ENCODE data around the gene CNPPD1. TPM values are rescaled to one million over a fixed set of nuclear protein-coding genes. Genes with fewer than 3 reads are reported as not detected.

The CNPPD1 gene
- total RNA-seq, 1 experiment from 2014 or later, result 40.6 TPM

DNA sequence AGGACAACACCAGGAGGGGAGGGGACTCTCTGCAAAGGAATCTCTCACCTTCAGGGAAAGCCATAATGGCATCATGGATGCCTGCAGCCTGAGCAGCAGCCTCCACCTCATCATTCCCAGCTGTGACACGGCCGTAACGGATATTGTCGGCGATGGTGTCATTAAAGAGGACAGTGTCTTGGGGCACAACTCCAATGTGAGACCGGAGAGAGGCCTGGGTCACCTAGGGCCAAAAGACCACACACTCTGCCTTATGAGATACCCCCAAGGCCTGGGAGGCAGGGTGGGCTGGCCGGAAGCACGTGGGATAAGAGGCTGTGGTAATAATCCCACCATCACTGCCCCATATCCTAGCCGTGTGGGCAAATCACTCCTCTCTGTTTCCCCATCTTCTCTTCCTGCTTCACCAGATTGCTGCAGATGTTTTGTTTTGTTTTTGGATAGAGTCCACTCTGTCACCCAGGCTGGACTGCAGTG lies 34.2 kb upstream of the CNPPD1 start:
- Mint-ChIP-seq H3K36me3 (ENCODE audit: insufficient read depth, unreplicated experiment) (peaks cover 25% of the 10 kb centered on the region), H3K9me3 (ENCODE audit: low read depth, unreplicated experiment) (no peaks in the 10 kb centered on the region), H3K4me1 (ENCODE audit: low read depth, unreplicated experiment) (peaks cover 8% of the 10 kb centered on the region), H3K4me3 (ENCODE audit: low read depth, unreplicated experiment) (no peak overlapping the region), H3K27me3 (ENCODE audit: unreplicated experiment) (no peaks in the 10 kb centered on the region), H3K27ac (ENCODE audit: unreplicated experiment) (no peak overlapping the region)
- CTCF ChIA-PET, result interaction anchor here (0.7 to 1.0 kb wide), 4 partner anchors 35 to 78 kb away, joined by 4 to 9 read pairs (median 5); partner anchors contain the start of gene CNPPD1
- TF ChIP-seq, protein P1, sequence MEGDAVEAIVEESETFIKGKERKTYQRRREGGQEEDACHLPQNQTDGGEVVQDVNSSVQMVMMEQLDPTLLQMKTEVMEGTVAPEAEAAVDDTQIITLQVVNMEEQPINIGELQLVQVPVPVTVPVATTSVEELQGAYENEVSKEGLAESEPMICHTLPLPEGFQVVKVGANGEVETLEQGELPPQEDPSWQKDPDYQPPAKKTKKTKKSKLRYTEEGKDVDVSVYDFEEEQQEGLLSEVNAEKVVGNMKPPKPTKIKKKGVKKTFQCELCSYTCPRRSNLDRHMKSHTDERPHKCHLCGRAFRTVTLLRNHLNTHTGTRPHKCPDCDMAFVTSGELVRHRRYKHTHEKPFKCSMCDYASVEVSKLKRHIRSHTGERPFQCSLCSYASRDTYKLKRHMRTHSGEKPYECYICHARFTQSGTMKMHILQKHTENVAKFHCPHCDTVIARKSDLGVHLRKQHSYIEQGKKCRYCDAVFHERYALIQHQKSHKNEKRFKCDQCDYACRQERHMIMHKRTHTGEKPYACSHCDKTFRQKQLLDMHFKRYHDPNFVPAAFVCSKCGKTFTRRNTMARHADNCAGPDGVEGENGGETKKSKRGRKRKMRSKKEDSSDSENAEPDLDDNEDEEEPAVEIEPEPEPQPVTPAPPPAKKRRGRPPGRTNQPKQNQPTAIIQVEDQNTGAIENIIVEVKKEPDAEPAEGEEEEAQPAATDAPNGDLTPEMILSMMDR (IDR thresholded peaks at IDR 0.05; ENCODE audit: unreplicated experiment), result no peak
- no TSS peak for BruUV-seq (replicated peaks)
- intact Hi-C loops (cut with micrococcal nuclease; ENCODE audit: unreplicated experiment), result loop anchor here (10.0 kb wide), 1 partner anchor 46 kb away; the partner anchor contains the start of gene NHEJ1
- DNase-seq, result no peak

DNA sequence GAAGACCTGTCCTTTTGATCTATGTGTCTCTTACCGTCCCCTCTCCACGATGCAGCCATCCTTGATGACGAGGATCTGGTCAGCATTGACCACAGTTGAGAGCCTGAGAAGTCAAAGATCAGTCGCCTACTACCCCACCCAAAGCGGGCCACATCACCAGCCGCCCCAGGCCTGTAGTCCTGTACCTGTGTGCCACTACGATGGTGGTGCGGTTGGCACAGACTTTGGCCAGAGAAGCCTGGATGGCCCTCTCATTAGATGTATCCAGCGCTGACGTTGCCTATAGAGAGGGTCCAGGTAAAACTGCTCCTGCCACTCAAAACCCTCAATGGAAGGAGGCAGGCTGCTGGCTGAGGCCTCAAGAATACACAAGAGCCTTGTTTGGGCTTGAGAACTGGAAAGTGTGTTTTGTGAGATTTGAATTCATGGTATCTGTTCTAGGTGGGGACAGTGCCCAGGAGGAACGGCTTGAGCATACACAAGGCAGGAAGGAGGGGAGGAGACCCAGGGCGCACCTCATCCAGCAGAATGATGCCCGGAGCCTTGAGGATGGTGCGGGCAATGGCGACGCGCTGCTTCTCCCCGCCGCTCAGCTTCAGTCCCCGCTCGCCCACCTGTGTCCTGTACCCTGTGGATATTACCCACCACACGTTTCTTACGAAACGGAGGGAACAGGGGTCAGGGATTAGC lies 33.6 kb upstream of the CNPPD1 start:
- no peak for DNase-seq
- intact Hi-C loops (cut with micrococcal nuclease; ENCODE audit: unreplicated experiment), result loop anchor here (10.0 kb wide), 1 partner anchor 46 kb away; the partner anchor contains the start of gene NHEJ1
- Mint-ChIP-seq H3K27me3 (ENCODE audit: unreplicated experiment) (no peaks in the 10 kb centered on the region), H3K4me1 (ENCODE audit: low read depth, unreplicated experiment) (peaks cover 8% of the 10 kb centered on the region), H3K4me3 (ENCODE audit: low read depth, unreplicated experiment) (no peak overlapping the region), H3K27ac (ENCODE audit: unreplicated experiment) (no peak overlapping the region), H3K36me3 (ENCODE audit: insufficient read depth, unreplicated experiment) (peaks cover 24% of the 10 kb centered on the region), H3K9me3 (ENCODE audit: low read depth, unreplicated experiment) (no peaks in the 10 kb centered on the region)
- CTCF ChIA-PET, result no interaction called here
- BruUV-seq (replicated peaks), result no TSS peak
- TF ChIP-seq, protein P1 (IDR thresholded peaks at IDR 0.05; ENCODE audit: unreplicated experiment), result no peak

DNA sequence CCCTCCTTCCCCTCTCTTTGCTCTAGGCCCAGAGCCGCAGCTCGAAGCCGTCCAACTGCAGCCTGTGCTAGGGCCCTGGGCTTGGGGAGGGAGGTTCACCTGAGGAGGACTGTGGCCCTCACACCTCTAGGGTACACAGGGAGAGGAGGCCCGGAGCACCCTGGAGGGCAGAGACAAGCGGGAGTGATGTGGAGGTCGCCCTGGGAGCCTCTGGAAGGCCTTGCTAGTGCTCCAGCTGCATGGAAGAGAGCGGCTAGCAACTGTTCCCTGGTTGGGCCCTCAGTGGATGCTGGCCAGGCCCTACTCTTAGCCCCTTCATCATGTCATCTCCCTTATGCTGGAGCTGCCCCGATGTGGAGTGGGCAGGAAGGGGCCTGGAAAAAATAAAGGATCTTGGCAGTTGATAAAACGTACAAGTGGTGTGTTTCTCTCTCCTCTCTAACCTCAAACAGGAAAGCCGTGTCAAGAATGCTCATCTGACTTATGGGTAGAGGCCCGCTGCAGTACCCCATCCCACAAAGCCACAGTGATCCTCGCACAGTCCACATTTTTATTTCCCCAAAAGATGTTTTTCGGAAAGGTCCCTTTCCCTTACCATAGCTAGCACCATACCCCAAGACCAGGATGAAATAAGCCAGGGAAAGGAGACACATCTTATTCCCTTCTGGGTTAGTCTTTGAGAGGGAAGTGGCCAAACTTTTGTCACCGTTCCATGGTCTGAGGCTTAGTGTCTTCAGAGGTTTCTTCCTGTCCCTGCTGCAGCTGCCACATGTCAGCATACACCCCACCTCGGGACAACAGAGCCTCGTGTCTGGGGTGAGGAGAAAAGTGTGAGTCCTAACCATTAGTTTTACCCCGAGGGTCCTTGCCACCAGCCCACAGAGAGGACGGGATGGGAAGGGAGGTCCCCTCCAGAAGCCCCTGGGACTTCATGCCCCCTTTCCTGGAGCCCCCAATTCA lies 32.8 kb upstream of the CNPPD1 start:
- Mint-ChIP-seq H3K9me3 (ENCODE audit: low read depth, unreplicated experiment) (no peaks in the 10 kb centered on the region), H3K4me1 (ENCODE audit: low read depth, unreplicated experiment) (peaks cover 8% of the 10 kb centered on the region), H3K27me3 (ENCODE audit: unreplicated experiment) (no peaks in the 10 kb centered on the region), H3K4me3 (ENCODE audit: low read depth, unreplicated experiment) (no peak overlapping the region), H3K27ac (ENCODE audit: unreplicated experiment) (no peak overlapping the region), H3K36me3 (ENCODE audit: insufficient read depth, unreplicated experiment) (peaks cover 24% of the 10 kb centered on the region)
- no peak for DNase-seq
- BruUV-seq (replicated peaks), result no TSS peak
- intact Hi-C loops (cut with micrococcal nuclease; ENCODE audit: unreplicated experiment), result loop anchor here (10.0 kb wide), 1 partner anchor 45 kb away; the partner anchor contains the start of gene NHEJ1
- CTCF ChIA-PET, result interaction anchor here (1.2 kb wide), 1 partner anchor 8 kb away, joined by 3 read pairs; no protein-coding TSS in a partner anchor
- TF ChIP-seq, protein P1 (IDR thresholded peaks at IDR 0.05; ENCODE audit: unreplicated experiment), result no peak
